Activated gamma-delta T cell (primary cell): ENCODE results near the gene DPP10.

ENCODE experiments used
- DNase-seq: peaks from one replicate; lab custom pipeline; 2025; lab: John Stamatoyannopoulos, UW

DPP10 gene

GRCh38 chr2:115277366-115277765 is 834.9 kb downstream of the DPP10 start:
- DNase-seq, result no peak

GRCh38 chr2:115285416-115285815 is 843.0 kb downstream of the DPP10 start:
- no peak for DNase-seq

- DNase-seq, result no peak
Observed at GRCh38 chr2:115290478-115290877, 848.0 kb downstream of the DPP10 start.

GRCh38 chr2:115292742-115293141 is 850.3 kb downstream of the DPP10 start:
- no peak for DNase-seq

- no peak for DNase-seq
Observed at GRCh38 chr2:115294999-115295398, 852.6 kb downstream of the DPP10 start.

DNA sequence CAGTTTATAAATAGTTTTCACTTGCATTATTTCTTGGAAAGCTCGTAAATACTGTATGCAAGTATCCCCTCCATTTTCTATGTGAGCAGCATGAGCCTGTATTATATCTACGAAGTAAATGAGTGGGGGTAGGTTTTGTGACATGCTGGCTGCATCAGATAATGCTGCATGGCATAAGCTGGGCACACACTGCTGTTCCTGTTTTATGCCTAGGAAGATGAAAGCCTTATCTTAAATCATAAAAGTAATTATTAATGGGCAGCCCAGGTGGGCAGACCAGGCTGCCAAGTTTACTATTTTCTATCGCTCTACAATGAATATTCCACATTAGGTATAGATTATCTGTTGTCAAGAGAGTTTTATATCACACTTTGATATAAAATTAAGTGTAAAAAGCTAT is 854.6 kb downstream of the DPP10 start:
- no peak for DNase-seq

DNA sequence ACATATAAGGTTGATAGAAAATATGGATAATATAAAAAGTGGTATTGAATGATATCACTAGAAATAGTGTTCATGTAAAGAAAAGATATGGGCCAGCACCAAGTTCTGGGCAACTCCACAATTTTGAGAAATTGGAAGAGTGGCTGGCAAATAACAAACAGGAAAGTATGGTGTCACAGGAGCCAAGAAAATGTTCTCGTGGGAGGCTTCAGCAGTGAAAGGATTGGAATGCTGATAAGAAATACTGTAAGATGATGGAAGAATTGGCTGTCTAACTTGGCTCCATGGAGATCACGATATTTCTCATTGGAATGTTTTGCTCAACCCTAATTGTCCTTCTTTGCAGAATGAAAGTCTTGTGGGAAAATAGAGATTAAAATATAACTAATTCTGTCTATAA is 856.8 kb downstream of the DPP10 start:
- DNase-seq, result no peak

DNA sequence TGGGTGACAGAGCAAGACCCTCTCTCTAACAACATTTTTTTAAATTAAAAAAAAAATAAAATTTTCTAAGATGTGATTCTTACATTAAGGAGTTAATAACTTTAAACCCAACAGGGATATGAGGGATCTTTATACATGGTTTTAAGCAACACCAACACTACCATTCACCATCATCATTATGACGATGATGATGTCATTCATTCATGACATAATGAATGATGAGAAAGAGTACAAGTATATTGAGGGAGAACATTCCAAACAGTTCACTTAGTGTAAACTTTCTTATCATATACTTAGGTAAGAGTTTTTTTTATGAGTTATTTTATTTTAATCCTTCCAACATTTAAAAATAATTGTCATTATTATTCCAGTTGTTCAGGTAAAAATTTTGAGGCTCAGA is 863.3 kb downstream of the DPP10 start:
- DNase-seq, result no peak

DNA sequence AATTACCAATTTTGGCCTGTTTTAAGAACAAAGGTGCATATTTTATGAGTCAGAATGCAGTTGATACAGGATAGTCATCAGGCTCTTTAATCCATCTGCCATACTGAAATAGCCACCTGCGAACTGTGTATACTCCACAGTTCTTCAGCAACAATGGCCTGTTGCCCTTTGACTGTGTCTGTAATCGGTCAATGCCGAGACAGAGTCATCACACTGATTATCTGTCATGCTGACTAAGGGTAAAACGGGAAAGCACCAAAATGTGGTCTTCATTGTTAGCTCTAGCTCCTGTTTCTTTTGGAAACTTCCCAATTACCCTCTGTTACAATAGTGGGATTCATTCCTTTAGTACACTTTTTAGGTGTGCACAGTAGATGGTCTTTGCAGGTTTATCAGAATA is 871.7 kb downstream of the DPP10 start:
- no peak for DNase-seq

- DNase-seq, result no peak
Observed at GRCh38 chr2:115327061-115327460, 884.6 kb downstream of the DPP10 start.

- no peak for DNase-seq
Observed at GRCh38 chr2:115359550-115359949, 917.1 kb downstream of the DPP10 start.

DNA sequence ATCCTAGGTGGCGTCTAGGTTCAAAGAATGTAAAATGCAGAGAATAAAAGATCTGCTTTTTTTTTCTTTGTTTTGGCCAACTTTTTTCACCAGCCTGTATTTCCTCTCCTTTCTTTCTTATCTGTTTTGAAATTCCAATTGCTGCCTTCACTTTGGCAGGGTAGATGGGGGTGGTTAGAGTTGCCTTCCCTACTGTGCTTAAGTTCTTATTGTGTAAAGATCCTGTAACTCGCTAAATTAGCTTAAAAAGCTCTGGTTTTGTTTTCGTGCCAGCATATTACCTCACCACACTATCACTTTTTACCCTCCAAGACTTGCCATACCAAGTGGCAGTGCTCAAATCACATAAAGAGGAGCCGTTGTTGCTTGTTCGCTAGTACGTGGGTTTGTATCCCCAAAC is 921.7 kb downstream of the DPP10 start:
- no peak for DNase-seq

DNA sequence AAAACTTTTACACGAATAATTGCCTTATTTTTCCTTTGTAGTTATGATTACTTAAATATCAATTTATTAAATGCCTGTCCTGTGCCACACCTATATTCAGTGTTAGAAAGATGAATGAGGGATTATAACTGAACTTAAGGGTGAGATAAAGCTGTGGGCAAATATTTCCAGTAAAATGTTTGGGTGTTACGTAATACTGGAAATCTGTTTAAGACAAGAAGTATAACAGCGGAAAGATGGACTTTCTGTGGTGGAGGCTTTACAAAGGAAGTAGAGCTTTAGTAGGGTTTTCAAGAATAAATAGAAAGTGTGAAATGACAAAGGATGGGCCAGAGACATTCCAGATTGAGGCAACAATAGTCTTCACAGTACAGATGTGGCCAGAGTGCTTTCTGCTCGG is 927.0 kb downstream of the DPP10 start:
- no peak for DNase-seq

DNA sequence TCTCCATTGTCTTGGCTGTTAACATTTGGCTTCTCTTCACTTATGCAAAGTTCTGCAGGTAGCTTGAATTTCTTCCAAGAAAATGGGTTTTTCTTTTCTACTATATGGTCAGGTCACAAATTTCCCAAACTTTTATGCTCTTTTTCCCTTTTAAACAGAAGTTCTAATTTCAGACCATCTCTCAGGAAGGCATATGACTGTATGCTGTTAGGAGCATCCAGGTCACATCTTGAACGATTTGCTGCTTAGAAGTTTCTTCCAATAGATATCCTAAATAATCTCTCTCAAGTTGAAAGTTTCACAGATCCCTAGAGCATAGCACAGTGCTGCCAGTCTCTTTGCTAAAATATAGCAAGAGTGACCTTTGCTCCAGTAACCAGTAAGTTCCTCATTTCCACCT is 932.5 kb downstream of the DPP10 start:
- DNase-seq, result no peak

- no peak for DNase-seq
Observed at GRCh38 chr2:115384399-115384798, 942.0 kb downstream of the DPP10 start.

- no peak for DNase-seq
Observed at GRCh38 chr2:115386465-115386864, 944.0 kb downstream of the DPP10 start.

DNA sequence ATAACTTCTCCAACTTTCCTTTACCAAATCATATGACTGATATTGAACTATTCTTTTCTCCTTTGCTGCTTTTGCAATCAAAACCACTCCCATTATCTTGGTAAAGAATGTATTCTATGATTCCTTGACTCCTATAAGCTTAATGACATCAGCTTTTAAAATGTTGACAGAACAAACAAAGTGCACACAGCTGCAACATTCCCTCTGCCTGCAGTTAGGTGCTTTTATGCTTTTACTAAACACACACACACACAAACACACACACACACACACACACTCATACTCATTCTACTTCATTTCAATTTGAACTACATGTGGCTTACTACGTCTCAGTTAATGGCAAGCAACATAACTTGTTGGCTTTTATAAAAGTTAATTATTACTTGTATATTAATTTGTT is 946.6 kb downstream of the DPP10 start:
- DNase-seq, result no peak

DNA sequence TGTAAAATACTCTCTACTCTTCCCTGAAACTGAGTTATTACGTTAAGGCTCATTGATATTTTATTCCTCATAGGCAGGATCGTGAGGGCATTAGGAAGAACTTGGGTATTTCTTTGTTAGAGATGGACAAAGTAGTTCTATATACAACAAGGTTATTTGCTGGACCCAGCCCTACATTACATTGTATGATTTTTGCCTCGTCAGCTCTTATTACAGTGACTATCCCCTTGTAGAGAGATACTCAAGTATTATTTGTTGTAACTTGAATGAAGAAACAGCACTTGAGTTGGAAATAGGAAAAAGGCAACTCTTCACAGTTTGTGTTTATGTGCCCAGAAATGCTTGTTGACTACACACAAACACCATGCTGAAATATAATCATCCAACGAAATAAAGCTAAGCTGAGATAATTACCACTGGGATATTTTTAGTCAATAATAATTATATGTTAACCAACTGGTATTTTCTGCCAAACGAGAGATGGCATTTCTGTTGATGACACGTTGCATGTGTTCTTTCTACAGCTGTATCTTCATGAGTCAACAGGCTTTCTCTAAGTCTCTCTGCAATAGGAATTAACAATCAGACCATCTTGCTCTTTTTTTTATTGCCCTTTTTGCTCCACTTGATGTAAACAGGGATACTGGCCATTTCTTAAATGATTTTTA is 947.6 kb downstream of the DPP10 start:
- no peak for DNase-seq

GRCh38 chr2:115396579-115396978 is 954.1 kb downstream of the DPP10 start:
- DNase-seq, result no peak

GRCh38 chr2:115400940-115401339 is 958.5 kb downstream of the DPP10 start:
- DNase-seq, result no peak

DNA sequence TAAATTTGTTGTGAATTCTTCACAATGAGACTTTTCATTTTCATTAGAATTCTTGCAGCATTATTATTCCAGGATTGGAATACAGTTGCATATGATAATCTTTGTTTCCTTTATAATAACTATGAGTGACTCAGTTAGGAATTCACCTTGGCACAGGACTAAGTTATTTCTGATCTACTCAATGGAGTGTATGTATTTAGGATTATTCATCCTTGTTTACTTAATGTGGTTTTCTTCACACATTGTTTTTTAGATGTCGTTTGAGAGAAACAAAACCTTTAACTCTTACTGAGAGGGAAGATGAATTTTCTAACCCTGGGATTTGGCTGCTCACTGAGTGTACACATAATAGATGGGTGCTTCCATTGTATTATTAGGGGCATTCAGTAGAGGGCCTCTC is 970.1 kb downstream of the DPP10 start:
- DNase-seq, result no peak

DNA sequence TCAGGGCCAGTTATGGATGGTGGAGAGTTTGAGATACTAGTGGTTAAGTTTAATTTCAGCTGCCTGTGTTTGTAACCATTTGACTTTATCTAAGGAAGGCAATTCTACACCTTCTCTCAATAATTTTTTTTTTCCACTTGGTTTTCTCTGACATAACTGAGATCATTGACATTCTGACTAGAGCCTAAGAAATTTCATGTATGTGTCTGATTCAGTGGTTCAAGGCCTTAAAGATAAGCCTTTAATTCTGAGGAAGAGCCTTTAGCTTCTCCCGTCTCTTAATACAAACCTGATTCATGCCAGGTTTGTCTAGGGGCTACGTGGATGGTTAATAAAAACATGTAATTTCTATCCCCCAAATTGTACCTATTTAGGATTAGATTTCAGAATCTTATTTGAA is 971.4 kb downstream of the DPP10 start:
- DNase-seq, result no peak

GRCh38 chr2:115414466-115414865 is 972.0 kb downstream of the DPP10 start:
- DNase-seq, result no peak

- DNase-seq, result no peak
Observed at GRCh38 chr2:115422004-115422634, 979.7 kb downstream of the DPP10 start.
